GM19035 (cell line): ENCODE measurements around the gene SLC35F2.

Source experiments
- ATAC-seq: cut with Tn5 transposase; IDR thresholded peaks from one replicate; pipeline ENCODE4 v1.9.1; 2021; ENCODE audit not compliant: unreplicated experiment

The SLC35F2 gene

GRCh38 chr11:107743191-107743590 lies 115.4 kb downstream of the SLC35F2 start:
- ATAC-seq, result no peak

GRCh38 chr11:107741044-107741823 lies 117.4 kb downstream of the SLC35F2 start:
- ATAC-seq, result peak; percentile 93
